Thoracic aorta (tissue), 2 donors: ENCODE results near the gene MYBBP1A. TPM values are rescaled to one million over a fixed set of nuclear protein-coding genes. Genes with fewer than 3 reads are reported as not detected.
"Not testable (repeated sequence)": the region's sequence is repeated elsewhere in the genome, so short reads cannot be mapped to it uniquely, and the experiment has no call there.

Experiments
- ATAC-seq: fragments of 150-250 bp; one replicate; pipeline ENCODE4 v1.8.0; 2017; ENCODE audit warnings: low read depth; ENCODE audit not compliant: insufficient number of reproducible peaks, low FRiP score
- DNase-seq: peaks from one replicate; pipeline ENCODE4 v3.0.0-alpha.2; 2020; ENCODE audit warnings: low spot score
- H3K27ac ChIP-seq, 2 donors: fragments of 200-600 bp; sonication (generic); 1 replicate in 1 of 2; 2 replicates in 1 of 2; pipeline ENCODE4 v1.5.1; 2016; ENCODE audit warnings: mild to moderate bottlenecking in 2 of 2, moderate library complexity in 2 of 2
- H3K27me3 ChIP-seq: fragments of 200-600 bp; sonication (generic); replicated peaks from 2 replicates; pipeline ENCODE4 v1.6.0; 2016; ENCODE audit warnings: mild to moderate bottlenecking; ENCODE audit not compliant: insufficient read depth
- H3K36me3 ChIP-seq: fragments of 200-600 bp; sonication (generic); one replicate; pipeline ENCODE4 v1.5.1; 2016
- H3K4me1 ChIP-seq, 2 donors: fragments of 200-600 bp; sonication (generic); 1 replicate in 1 of 2; 2 replicates in 1 of 2; pipeline versions ENCODE4 v1.5.1 to v1.6.0; 2016; ENCODE audit warnings: low read depth in 2 of 2, mild to moderate bottlenecking in 1 of 2; ENCODE audit not compliant: control insufficient read depth in 1 of 2
- H3K4me3 ChIP-seq: fragments of 200-600 bp; sonication (generic); 2 replicates; pipeline ENCODE4 v1.5.1; 2016; ENCODE audit warnings: mild to moderate bottlenecking
- H3K9me3 ChIP-seq: fragments of 200-600 bp; sonication (generic); 2 replicates; pipeline ENCODE4 v1.5.1; 2016
- CTCF ChIP-seq: fragments of 200-600 bp; sonication (generic); IDR thresholded peaks from one replicate; pipeline ENCODE4 v1.5.1; 2019; ENCODE audit warnings: antibody characterized with exemption
- total RNA-seq, 2 donors: library from RNA; depleted of rRNA; stranded (reverse); fragments of >200 nt; gene quantifications; one replicate each; pipeline versions ENCODE4 v1.1.0 to v1.2.3, GENCODE V29; 2016

MYBBP1A gene
- total RNA-seq, 2 donors from 2014 or later, result 47.4 to 92.6 TPM

DNA sequence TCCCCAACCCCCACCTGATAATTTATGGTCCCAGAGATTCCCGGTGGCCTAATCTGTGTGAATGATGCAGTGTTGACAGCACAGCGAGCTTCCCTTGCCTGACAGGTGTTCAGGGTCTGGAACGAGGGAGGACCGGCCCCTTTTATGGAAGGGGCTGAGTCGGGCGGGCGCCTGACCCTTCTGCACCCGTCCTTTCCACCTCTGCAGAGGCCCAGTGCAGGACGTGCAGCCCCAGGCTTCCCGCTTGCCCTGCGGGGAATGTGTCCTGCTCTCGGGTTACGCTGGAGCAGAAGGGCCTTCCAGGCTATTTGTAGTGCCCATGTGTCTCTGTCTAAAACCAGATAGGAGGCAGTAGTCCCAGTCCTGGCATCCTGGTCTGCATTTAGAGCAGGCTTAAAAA, 45.4 kb upstream of the MYBBP1A start:
- DNase-seq, result no peak
- H3K4me1 ChIP-seq, result no peaks in the 10 kb centered on the region
- H3K36me3 ChIP-seq, result no peaks in the 10 kb centered on the region

DNA sequence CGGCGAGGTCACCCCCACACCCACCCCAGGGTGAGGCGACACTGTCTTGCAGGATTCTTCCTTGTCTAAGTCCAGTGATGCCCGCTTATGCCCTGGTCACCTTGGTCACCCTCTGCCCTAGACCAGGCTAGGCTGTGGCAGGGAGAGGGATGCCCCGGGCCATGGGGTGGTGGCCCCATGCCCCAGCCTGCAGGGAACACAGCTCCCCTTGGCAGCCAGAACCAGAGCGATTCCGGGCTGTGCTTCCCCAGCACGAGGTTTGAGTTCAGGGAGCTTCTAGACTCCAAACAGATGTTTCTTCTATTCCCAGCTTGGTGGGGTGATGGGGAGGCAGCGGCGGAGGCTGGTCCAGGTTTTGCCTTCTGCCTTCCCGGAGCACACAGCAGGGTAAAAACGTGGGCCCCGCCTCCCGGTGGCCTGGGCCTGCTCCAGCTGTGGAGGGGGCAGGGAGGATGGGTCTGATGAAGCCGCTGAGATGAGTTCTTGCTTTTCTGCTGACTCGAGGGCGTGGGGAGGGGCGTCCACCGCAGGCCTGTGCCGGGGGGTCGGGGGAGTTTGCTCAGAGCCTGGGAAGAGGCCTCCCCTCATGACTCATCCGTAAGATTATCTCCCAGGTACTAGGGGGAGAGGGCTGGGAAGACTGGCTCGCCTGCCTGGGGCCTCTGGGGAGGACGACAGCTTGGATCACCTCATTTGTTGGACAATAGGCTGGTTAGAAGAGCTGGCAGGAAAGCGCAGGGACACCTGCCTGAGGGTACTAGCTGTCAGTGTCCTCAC, 44.5 kb upstream of the MYBBP1A start:
- no peak for DNase-seq
- ATAC-seq, result no peak
- H3K4me3 ChIP-seq, result no peak overlapping the region

More for the DNA sequence above, 45.4 kb upstream of the MYBBP1A start:
- H3K9me3 ChIP-seq, result no peaks in the 10 kb centered on the region
- TF ChIP-seq CTCF, result no peak
- no peak for ATAC-seq
- no peak overlapping the region for H3K4me3 ChIP-seq
- H3K27me3 ChIP-seq, result no peaks in the 10 kb centered on the region
- no peak overlapping the region for H3K27ac ChIP-seq

GRCh38 chr17:4598776-4599504, 43.8 kb upstream of the MYBBP1A start:
- no peak for ATAC-seq
- no peaks in the 10 kb centered on the region for H3K36me3 ChIP-seq
- no peak for DNase-seq
- no peaks in the 10 kb centered on the region for H3K27me3 ChIP-seq
- TF ChIP-seq CTCF, result no peak
- H3K4me1 ChIP-seq, result no peaks in the 10 kb centered on the region
- no peak overlapping the region for H3K4me3 ChIP-seq
- H3K9me3 ChIP-seq, result no peaks in the 10 kb centered on the region
- no peak overlapping the region for H3K27ac ChIP-seq

More for the DNA sequence above, 44.5 kb upstream of the MYBBP1A start:
- Histone ChIP-seq H3K27ac (no peak overlapping the region), H3K4me1 (no peaks in the 10 kb centered on the region), H3K36me3 (no peaks in the 10 kb centered on the region), H3K9me3 (no peaks in the 10 kb centered on the region), H3K27me3 (no peaks in the 10 kb centered on the region)
- no peak for TF ChIP-seq CTCF

DNA sequence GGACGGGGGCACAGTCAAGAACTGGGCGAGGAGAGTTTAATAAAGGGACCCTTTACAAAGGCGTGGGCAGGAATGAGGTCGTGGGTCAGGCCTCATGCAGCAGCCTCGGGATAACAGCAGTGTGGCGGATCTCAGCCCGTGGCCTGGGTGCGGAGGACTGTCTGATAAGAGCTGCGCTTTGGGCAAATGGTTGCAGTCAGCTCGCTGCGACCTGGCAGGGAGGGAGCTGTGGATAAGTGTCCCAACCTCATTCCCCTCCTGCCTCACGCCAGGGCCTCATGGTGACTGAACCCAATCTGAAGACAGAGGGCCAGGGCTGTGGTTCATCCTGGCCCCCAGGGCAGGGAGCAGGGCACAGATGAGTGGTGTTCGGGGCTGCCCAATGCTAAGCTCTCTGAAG, 42.8 kb upstream of the MYBBP1A start:
- Histone ChIP-seq H3K4me1 (no peaks in the 10 kb centered on the region), H3K27ac (no peak overlapping the region), H3K27me3 (no peaks in the 10 kb centered on the region), H3K36me3 (no peaks in the 10 kb centered on the region), H3K4me3 (no peak overlapping the region), H3K9me3 (no peaks in the 10 kb centered on the region)
- DNase-seq (no peak), ATAC-seq (no peak)
- no peak for TF ChIP-seq CTCF

- H3K27ac ChIP-seq, result no peak overlapping the region
These were observed 41.6 kb upstream of the MYBBP1A start for GRCh38 chr17:4596636-4597380.

DNA sequence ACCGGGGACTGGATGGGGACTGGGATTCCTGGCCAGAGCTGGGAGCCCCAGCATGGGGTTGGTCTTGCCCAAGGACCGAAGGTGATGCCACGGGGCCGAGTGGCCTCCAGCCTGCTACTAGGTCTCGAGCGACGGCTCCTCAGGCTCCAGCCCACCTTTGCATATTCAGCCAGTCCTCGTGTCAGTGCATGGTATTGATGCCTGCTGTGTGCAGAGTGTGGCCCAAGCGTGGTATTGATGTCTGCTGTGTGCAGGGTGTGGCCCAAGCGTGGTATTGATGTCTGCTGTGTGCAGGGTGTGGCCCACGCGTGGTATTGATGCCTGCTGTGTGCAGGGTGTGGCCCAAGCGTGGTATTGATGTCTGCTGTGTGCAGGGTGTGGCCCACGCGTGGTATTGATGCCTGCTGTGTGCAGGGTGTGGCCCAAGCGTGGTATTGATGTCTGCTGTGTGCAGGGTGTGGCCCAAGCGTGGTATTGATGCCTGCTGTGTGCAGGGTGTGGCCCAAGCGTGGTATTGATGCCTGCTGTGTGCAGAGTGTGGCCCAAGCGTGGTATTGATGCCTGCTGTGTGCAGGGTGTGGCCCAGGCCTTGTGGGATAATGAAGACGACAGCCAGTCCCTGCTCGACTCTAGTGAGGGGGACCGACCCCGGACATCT, 40.6 kb upstream of the MYBBP1A start:
- not testable (repeated sequence) for H3K27ac ChIP-seq, H3K9me3 ChIP-seq, DNase-seq, H3K4me1 ChIP-seq, H3K27me3 ChIP-seq, H3K4me3 ChIP-seq, ATAC-seq, H3K36me3 ChIP-seq

More at GRCh38 chr17:4596636-4597380, 41.6 kb upstream of the MYBBP1A start:
- H3K4me3 ChIP-seq, result no peak overlapping the region
- no peak for ATAC-seq
- TF ChIP-seq CTCF, result no peak
- H3K27me3 ChIP-seq, result no peaks in the 10 kb centered on the region
- no peaks in the 10 kb centered on the region for H3K9me3 ChIP-seq
- H3K36me3 ChIP-seq, result no peaks in the 10 kb centered on the region
- H3K4me1 ChIP-seq, result no peaks in the 10 kb centered on the region
- no peak for DNase-seq
